Measurements from ENCODE around the gene MRPL38.
"Not testable (repeated sequence)": the region's sequence is repeated elsewhere in the genome, so short reads cannot be mapped to it uniquely, and the experiment has no call there.

Gene MRPL38

GRCh38 chr17:75873587-75874322, 30.9 kb downstream of the MRPL38 start:
- no peak for TF ChIP-seq CTCF (conservative IDR thresholded peaks at IDR 0.05)
- H3K27ac ChIP-seq = peak overlapping the region; percentile 51

- TF ChIP-seq CTCF (conservative IDR thresholded peaks at IDR 0.05) = no peak
- peak overlapping the region; percentile 51 for H3K27ac ChIP-seq
Measured at GRCh38 chr17:75872434-75873351, 32.0 kb downstream of the MRPL38 start.

GRCh38 chr17:75870228-75870627, 34.5 kb downstream of the MRPL38 start:
- not testable (repeated sequence) for H3K27ac ChIP-seq

GRCh38 chr17:75869282-75870141, 35.2 kb downstream of the MRPL38 start:
- no peak overlapping the region for H3K27ac ChIP-seq
- TF ChIP-seq CTCF (conservative IDR thresholded peaks at IDR 0.05) = no peak

- H3K27ac ChIP-seq = not testable (repeated sequence)
Measured at GRCh38 chr17:75868730-75869281, 35.9 kb downstream of the MRPL38 start.

- H3K27ac ChIP-seq = not testable (repeated sequence)
Measured at GRCh38 chr17:75865404-75866188, 39.1 kb downstream of the MRPL38 start.

- not testable (repeated sequence) for H3K27ac ChIP-seq
Measured at GRCh38 chr17:75864887-75865286, 39.8 kb downstream of the MRPL38 start.

GRCh38 chr17:75864448-75864871, 40.2 kb downstream of the MRPL38 start:
- no peak overlapping the region for H3K27ac ChIP-seq
- no peak for TF ChIP-seq CTCF (conservative IDR thresholded peaks at IDR 0.05)

GRCh38 chr17:75861927-75862317, 42.8 kb downstream of the MRPL38 start:
- no peak overlapping the region for H3K27ac ChIP-seq

GRCh38 chr17:75859358-75859757, 45.3 kb downstream of the MRPL38 start:
- not testable (repeated sequence) for H3K27ac ChIP-seq

More at GRCh38 chr17:75861927-75862317, 42.8 kb downstream of the MRPL38 start:
- TF ChIP-seq CTCF (conservative IDR thresholded peaks at IDR 0.05) = no peak
